HG02678 (cell line): ENCODE results near the gene HPCAL4.

Source experiments
- ATAC-seq: cut with Tn5 transposase; IDR thresholded peaks from one replicate; pipeline ENCODE4 v1.9.1; 2021; ENCODE audit warnings: mild to moderate bottlenecking, moderate library complexity; ENCODE audit not compliant: unreplicated experiment

Gene HPCAL4

DNA sequence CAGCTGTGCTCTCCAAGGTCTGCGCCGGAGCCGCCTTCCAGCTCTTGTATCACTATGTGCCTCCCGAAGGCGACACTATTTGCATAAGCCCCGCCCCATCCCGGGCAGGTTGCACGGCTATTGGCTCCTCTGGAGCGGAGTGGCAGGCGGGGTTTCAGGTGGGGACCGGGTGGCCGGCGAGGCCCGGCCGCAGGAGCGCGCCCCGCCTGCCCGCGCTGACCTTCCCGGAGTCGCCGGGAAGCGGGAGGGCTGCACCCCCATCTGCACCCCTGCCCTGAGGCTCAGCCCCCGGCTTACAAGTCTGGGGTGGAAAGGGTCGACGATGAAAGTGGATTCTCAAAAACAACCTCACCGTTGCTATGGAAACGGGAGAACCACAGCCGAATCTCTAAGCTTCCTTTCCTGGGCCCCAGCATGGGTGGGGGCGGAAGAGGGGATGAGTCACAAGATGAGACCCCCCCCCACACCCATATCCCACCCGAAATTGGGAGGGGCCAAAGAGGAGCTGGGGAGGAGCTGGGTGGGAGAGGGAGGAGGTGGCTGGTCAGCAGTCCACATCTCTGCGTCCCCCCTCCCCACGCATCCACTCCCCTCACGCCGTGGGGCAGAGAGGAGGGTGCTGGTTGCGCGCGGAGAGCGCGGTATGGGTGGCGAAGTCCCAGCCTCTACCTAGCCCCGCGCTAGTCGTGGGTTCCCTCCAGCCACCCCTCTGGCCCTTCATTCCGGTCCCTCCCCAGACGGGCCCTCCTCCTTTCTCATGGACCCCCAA is at the start of gene HPCAL4:
TSS of gene HPCAL4 (minus strand) at position 51 of the 769 bp plus-strand sequence. CDS start 6,830 bp downstream, outside the sequence.
- peak; percentile 84 for ATAC-seq

DNA sequence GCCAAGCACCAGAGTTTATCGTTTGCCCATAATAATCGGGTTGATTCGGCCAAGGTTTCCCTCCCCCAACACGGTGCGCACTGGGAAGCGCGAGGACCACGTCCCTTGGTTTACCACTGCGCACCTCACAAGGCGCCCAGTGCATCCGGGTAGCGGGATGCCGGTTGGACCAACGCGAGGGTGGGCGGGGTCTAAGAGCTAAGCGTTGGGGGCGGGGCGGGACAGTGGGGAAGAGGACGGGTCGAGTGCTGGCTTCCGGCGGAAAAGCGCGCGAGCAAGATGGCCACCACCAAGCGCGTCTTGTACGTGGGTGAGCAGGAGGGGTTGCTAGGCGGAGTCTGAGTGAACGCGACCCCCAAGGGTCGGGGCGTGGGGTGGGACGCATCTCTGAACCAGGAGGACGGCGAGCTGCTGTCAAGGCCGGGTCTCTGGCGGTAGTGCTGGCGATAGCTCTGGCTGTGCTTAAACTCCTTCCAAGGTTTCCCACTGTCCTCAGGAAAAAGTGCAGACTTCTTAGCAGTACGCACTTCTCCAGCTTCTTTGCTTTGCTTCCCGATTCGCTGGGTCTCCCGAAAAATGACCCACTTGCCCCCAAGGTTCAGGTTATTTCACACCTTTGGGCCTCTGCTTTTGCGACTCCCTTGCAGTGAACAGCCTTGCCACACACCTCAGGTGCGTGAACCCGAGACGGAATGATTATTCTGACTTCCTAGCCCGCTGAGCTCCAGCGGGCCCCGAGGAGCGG is 47.6 kb upstream of the HPCAL4 start, which contains the start of gene PPIE:
TSS of gene PPIE (plus strand) at position 261 of the 745 bp plus-strand sequence. CDS start at position 280, 19 bp downstream.
- peak; percentile 82 for ATAC-seq

DNA sequence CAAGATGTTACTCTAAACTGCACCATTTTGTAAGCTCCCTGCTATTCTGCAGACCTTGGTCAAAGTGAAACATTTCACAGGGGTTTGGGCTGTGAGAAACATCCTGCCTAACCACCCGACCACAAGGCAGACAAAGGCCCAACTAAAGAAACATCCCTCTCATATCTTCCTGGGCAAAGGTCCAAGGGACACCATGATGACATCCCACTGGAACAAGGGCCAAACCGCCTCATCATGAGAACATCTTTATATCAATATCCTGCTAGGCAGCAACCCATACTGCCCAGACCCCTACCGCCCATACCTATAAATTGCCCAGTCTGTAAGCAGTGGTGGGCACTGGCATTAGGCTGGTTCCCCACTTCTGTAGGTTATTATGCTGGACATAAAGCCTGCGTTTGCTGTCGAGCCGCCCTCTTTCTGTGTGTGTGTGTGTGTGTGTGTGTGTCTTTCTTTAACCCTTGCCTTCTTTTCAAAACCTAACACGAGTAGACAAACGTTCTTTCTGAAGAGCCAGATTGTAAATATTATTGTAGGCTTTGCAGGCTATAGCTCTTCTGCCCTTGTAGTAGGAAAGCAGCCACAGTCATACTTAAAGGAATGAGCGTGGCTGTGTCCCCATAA is 46.4 kb upstream of the HPCAL4 start:
- ATAC-seq, result no peak

GRCh38 chr1:39735731-39736130 is 44.5 kb upstream of the HPCAL4 start:
- ATAC-seq, result no peak

GRCh38 chr1:39733161-39733560 is 41.9 kb upstream of the HPCAL4 start:
- no peak for ATAC-seq

DNA sequence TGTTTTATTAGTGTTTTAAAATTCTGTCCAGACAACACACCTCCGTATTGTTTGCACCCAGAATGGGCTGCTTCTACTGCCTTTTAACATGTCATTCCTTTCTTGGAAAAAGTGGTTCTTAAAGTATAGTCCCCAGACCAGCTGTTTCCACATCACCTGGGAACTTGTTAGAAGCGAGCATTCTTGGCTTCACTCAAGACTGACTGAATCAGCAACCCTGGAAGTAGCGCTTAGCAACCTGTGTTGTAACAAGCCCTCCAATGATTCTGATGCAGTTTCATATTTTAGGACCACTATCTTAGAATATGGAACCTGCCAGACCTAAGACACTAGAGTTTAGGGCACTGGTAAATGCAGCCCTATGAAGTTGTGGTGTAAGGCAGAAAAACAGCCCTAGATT is 41.5 kb upstream of the HPCAL4 start:
- ATAC-seq, result no peak

DNA sequence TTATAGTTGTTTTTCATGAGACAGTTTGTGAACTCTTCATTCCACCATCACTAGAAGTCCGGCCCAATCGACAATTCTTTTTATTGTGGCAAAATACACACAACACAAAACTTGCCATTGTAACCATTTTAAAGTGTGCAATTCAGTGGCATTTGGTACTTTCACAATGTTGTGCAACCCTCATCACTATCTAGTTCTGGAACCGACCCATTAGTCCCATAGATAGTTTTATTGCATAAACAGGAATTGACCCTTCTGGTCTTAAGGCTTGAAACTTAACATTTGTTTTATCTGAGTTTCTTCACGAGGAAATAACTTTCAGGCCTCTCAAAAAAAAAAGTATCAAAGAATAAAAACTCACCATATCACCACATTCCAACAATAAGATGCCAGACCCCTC is 38.6 kb upstream of the HPCAL4 start:
- no peak for ATAC-seq

- no peak for ATAC-seq
These were observed 37.8 kb upstream of the HPCAL4 start for GRCh38 chr1:39729030-39729429.

DNA sequence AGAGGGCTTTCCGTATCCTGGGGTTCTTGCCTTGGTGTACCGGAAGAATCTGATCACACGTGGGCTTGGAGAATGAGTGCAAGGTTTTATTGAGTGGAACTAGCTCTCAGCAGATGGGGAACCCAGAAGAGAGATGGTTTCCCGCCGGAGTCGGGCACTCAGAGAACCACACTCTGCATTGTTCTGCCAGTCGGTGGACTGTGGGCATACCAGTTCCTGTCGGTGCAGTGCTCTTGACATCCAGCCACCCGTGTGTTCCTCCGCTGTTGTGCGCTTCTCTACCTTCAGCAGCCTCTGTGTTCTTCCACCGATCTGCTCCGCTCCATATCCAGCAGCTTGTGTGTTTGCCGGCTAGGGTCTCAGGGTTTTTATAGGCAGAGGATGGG is 36.7 kb upstream of the HPCAL4 start:
- ATAC-seq, result no peak

DNA sequence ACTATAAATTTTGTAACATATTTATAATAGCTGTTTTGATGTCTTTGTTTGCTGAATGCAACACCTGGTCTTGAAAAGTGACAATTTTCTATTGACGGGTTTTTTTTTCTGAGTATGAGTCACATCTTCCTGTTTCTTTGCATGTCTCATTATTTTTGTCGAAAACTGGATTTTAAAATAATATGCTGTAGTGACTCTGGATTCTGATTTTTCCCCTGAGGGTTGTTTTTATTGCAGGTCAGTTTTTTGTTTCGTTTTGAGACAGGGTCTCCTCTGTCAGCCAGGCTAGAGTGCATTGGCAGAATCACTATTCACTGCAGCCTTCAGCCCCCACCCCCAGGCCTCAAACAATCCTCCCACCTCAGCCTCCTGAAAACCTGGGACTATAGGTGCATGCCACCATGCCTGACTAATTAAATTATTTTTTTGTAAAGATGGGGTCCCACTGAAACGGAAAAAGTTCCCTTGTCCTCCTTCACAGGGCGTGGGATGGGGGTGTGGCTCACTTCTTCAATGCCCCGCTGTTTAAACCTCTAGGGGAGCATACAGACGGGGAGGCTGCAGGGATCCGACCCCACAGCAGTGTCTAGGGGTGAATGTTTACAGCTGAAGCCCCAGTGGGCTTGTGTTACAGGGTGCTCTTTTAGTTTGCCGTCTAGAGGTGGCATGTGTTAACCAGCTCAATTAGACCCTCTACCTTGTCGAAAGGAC is 36.1 kb upstream of the HPCAL4 start:
- ATAC-seq, result peak; percentile 39

- no peak for ATAC-seq
These were observed 35.4 kb upstream of the HPCAL4 start for GRCh38 chr1:39726600-39726999.

- ATAC-seq, result no peak
These were observed 31.3 kb upstream of the HPCAL4 start for GRCh38 chr1:39722495-39722894.

- ATAC-seq, result no peak
These were observed 30.4 kb upstream of the HPCAL4 start for GRCh38 chr1:39721664-39722063.

- no peak for ATAC-seq
These were observed 29.1 kb upstream of the HPCAL4 start for GRCh38 chr1:39720094-39720999.

- ATAC-seq, result no peak
These were observed 26.6 kb upstream of the HPCAL4 start for GRCh38 chr1:39717809-39718208.

DNA sequence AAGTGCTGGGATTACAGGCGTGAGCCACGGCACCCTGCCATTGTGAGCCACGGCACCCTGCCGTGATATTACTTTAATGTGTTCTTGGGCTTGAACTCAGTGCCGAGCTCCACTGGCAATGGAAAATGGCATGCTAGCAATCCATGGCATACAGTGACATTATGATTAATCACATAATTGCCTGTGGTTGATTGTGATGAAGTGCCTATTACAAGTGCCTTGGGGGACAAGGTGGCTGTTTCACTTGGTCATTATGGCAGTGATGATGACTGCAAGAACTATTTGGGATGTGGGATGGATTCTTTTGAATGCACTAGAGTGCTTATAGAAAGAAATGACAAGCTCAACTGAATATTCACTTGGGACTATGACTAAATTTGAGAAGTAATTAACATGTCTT is 22.3 kb upstream of the HPCAL4 start:
- no peak for ATAC-seq

GRCh38 chr1:39711966-39712340 is 20.7 kb upstream of the HPCAL4 start:
- ATAC-seq, result no peak

- no peak for ATAC-seq
These were observed 20.1 kb upstream of the HPCAL4 start for GRCh38 chr1:39711104-39711965.

DNA sequence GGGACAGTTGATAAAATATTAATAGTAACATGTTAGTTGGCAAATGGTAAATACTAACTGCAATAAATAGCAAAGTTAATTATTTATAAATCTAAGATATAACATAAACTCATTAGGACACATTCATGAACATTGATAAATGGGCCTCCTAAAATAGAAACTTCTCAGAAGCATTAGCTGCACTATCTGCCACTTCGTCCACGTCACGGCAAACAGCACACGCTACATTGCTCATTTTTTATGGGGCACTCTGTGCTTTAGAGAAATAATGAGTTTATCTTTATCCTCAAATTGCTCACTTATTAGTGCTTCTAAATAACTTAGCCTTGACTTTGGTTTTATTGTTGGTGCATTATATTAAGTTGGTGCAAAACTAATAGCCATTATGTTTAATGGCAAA is 16.3 kb upstream of the HPCAL4 start:
- no peak for ATAC-seq
